Body of pancreas (tissue), 4 donors: ENCODE measurements around the gene NARF.

Experiments
- POLR2A ChIP-seq, 3 donors: fragments of 450-650 bp; IDR thresholded peaks; one replicate each; pipeline ENCODE4 v1.6.1; 2016; ENCODE audit warnings: antibody characterized with exemption in 3 of 3, mild to moderate bottlenecking in 2 of 3
- TF ChIP-seq, protein P1 (sequence below), 7 experiments: fragments of 450-650 bp in 4 of 7; fragments of 200-600 bp in 3 of 7; sonication (generic) in 3 of 7; IDR thresholded peaks; one replicate each; pipeline ENCODE4 v1.5.1; 2016 to 2019; ENCODE audit warnings: antibody characterized with exemption in 7 of 7

DNA sequence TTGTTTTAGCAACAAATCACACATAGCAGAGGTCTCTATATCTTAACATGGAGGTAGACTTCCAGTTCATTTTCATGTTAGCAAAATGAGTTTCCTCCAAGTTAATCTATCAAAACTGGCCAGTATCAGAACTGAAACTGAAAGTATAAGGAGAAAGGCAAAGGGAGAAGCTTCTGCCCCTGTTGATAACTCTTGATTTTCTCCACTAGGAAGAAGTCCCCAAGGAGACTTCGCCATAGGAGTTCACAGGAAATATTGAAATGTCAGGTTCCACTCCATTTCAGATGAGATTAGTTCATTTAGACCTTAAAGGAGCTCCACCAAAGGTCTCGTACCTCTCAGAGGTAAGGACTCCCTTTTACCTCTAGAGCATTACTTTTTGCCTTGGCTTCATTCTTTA, 39.0 kb upstream of the NARF start:
- TF ChIP-seq, protein P1, sequence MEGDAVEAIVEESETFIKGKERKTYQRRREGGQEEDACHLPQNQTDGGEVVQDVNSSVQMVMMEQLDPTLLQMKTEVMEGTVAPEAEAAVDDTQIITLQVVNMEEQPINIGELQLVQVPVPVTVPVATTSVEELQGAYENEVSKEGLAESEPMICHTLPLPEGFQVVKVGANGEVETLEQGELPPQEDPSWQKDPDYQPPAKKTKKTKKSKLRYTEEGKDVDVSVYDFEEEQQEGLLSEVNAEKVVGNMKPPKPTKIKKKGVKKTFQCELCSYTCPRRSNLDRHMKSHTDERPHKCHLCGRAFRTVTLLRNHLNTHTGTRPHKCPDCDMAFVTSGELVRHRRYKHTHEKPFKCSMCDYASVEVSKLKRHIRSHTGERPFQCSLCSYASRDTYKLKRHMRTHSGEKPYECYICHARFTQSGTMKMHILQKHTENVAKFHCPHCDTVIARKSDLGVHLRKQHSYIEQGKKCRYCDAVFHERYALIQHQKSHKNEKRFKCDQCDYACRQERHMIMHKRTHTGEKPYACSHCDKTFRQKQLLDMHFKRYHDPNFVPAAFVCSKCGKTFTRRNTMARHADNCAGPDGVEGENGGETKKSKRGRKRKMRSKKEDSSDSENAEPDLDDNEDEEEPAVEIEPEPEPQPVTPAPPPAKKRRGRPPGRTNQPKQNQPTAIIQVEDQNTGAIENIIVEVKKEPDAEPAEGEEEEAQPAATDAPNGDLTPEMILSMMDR (IDR thresholded peaks at IDR 0.05), result no peak
- TF ChIP-seq POLR2A (IDR thresholded peaks at IDR 0.05), result no peak
